ENCODE measurements around the gene ENDOV. TPM values are rescaled to one million over a fixed set of nuclear protein-coding genes. Genes with fewer than 3 reads are reported as not detected.

Gene ENDOV
- total RNA-seq, 2 donors from 2014 or later = 19.1 to 25.3 TPM

GRCh38 chr17:80379348-80379747 is 35.6 kb upstream of the ENDOV start:
- no peaks in the 10 kb centered on the region for H3K4me1 ChIP-seq
- DNase-seq = no peak
- peaks cover 39% of the 10 kb centered on the region for H3K36me3 ChIP-seq
- no peak overlapping the region for H3K9ac ChIP-seq (ENCODE audit: low read depth in 2 of 2, low read length in 2 of 2)
- TF ChIP-seq CTCF (IDR thresholded peaks at IDR 0.05) = no peak
- no peak overlapping the region for H3K27ac ChIP-seq
- no peaks in the 10 kb centered on the region for H3K9me3 ChIP-seq
- H3K27me3 ChIP-seq = no peaks in the 10 kb centered on the region
- intact Hi-C loops (cut with DNase I) = no loop called here
- H3K4me3 ChIP-seq = no peak overlapping the region

- no peak for TF ChIP-seq CTCF (IDR thresholded peaks at IDR 0.05)
- H3K9ac ChIP-seq (ENCODE audit: low read depth in 2 of 2, low read length in 2 of 2) = no peak overlapping the region
- intact Hi-C loops (cut with DNase I) = no loop called here
- no peaks in the 10 kb centered on the region for H3K4me1 ChIP-seq
- no peak overlapping the region for H3K27ac ChIP-seq
- H3K4me3 ChIP-seq = no peak overlapping the region
- H3K27me3 ChIP-seq = no peaks in the 10 kb centered on the region
- no peak for DNase-seq
- H3K9me3 ChIP-seq = no peaks in the 10 kb centered on the region
- H3K36me3 ChIP-seq = peaks cover 32% of the 10 kb centered on the region
Measured at GRCh38 chr17:80380068-80380467, 34.9 kb upstream of the ENDOV start.

- Histone ChIP-seq H3K4me1 (no peaks in the 10 kb centered on the region), H3K36me3 (peaks cover 31% of the 10 kb centered on the region), H3K27ac (no peak overlapping the region), H3K4me3 (no peak overlapping the region), H3K9me3 (no peaks in the 10 kb centered on the region), H3K27me3 (no peaks in the 10 kb centered on the region), H3K9ac (ENCODE audit: low read depth in 2 of 2, low read length in 2 of 2) (no peak overlapping the region)
- TF ChIP-seq CTCF (IDR thresholded peaks at IDR 0.05) = no peak
- intact Hi-C loops (cut with DNase I) = no loop called here
- DNase-seq = no peak
Measured at GRCh38 chr17:80380555-80381002, 34.4 kb upstream of the ENDOV start.

GRCh38 chr17:80381416-80381923 is 33.5 kb upstream of the ENDOV start:
- peaks cover 30% of the 10 kb centered on the region for H3K36me3 ChIP-seq
- intact Hi-C loops (cut with DNase I) = no loop called here

GRCh38 chr17:80382446-80382845 is 32.5 kb upstream of the ENDOV start:
- no peaks in the 10 kb centered on the region for H3K27me3 ChIP-seq
- DNase-seq = no peak
- H3K9me3 ChIP-seq = no peaks in the 10 kb centered on the region
- intact Hi-C loops (cut with DNase I) = no loop called here
- no peak overlapping the region for H3K4me3 ChIP-seq
- no peak for TF ChIP-seq CTCF (IDR thresholded peaks at IDR 0.05)
- no peak overlapping the region for H3K9ac ChIP-seq (ENCODE audit: low read depth in 2 of 2, low read length in 2 of 2)
- no peaks in the 10 kb centered on the region for H3K4me1 ChIP-seq
- peaks cover 25% of the 10 kb centered on the region for H3K36me3 ChIP-seq
- no peak overlapping the region for H3K27ac ChIP-seq

More at GRCh38 chr17:80381416-80381923, 33.5 kb upstream of the ENDOV start:
- TF ChIP-seq CTCF (IDR thresholded peaks at IDR 0.05) = no peak
- DNase-seq = no peak
- H3K4me1 ChIP-seq = no peaks in the 10 kb centered on the region
- H3K4me3 ChIP-seq = no peak overlapping the region
- H3K27me3 ChIP-seq = no peaks in the 10 kb centered on the region
- H3K9me3 ChIP-seq = no peaks in the 10 kb centered on the region
- no peak overlapping the region for H3K9ac ChIP-seq (ENCODE audit: low read depth in 2 of 2, low read length in 2 of 2)
- H3K27ac ChIP-seq = no peak overlapping the region

Measured in colonic mucosa (tissue), 4 donors.